ENCODE measurements around the gene KCNH1.

Gene KCNH1

GRCh38 chr1:210696709-210697108, 437.2 kb downstream of the KCNH1 start:
- TF ChIP-seq GATA3 (IDR thresholded peaks at IDR 0.05; ENCODE audit: low read depth, low read length) (no peak), GATA2 (IDR thresholded peaks at IDR 0.05; ENCODE audit: low read depth, low read length) (no peak)

GRCh38 chr1:210695026-210695425, 438.9 kb downstream of the KCNH1 start:
- no peak for TF ChIP-seq GATA2 (IDR thresholded peaks at IDR 0.05; ENCODE audit: low read depth, low read length)
- no peak for TF ChIP-seq GATA3 (IDR thresholded peaks at IDR 0.05; ENCODE audit: low read depth, low read length)

GRCh38 chr1:210692796-210693195, 441.2 kb downstream of the KCNH1 start:
- TF ChIP-seq GATA2 (IDR thresholded peaks at IDR 0.05; ENCODE audit: low read depth, low read length) = no peak
- TF ChIP-seq GATA3 (IDR thresholded peaks at IDR 0.05; ENCODE audit: low read depth, low read length) = no peak

GRCh38 chr1:210691039-210691610, 442.8 kb downstream of the KCNH1 start:
- TF ChIP-seq GATA3 (IDR thresholded peaks at IDR 0.05; ENCODE audit: low read depth, low read length) = no peak
- TF ChIP-seq GATA2 (IDR thresholded peaks at IDR 0.05; ENCODE audit: low read depth, low read length) = no peak

DNA sequence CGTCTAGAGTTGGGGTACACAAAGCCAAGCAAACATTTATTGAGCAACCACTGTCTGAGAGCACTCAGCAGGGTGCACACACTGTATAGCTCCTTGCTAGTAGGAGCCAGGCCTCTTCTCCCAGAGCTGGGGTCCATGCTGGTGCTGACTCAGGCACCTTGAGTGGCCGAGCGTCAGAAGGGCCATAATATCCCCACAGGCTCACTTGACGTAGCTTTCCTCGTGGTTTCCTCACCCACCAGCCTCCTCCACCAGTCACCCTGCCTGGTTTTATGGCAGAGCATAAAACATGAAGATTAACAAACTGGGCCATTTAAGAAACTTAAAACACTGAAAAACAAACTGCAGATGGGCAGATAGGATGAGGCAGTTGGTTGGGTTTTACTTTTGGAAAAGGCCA, 443.7 kb downstream of the KCNH1 start:
- no peak for TF ChIP-seq GATA2 (IDR thresholded peaks at IDR 0.05; ENCODE audit: low read depth, low read length)
- TF ChIP-seq GATA3 (IDR thresholded peaks at IDR 0.05; ENCODE audit: low read depth, low read length) = no peak

- TF ChIP-seq GATA2 (IDR thresholded peaks at IDR 0.05; ENCODE audit: low read depth, low read length) = no peak
- no peak for TF ChIP-seq GATA3 (IDR thresholded peaks at IDR 0.05; ENCODE audit: low read depth, low read length)
Measured at GRCh38 chr1:210689826-210690225, 444.1 kb downstream of the KCNH1 start.

DNA sequence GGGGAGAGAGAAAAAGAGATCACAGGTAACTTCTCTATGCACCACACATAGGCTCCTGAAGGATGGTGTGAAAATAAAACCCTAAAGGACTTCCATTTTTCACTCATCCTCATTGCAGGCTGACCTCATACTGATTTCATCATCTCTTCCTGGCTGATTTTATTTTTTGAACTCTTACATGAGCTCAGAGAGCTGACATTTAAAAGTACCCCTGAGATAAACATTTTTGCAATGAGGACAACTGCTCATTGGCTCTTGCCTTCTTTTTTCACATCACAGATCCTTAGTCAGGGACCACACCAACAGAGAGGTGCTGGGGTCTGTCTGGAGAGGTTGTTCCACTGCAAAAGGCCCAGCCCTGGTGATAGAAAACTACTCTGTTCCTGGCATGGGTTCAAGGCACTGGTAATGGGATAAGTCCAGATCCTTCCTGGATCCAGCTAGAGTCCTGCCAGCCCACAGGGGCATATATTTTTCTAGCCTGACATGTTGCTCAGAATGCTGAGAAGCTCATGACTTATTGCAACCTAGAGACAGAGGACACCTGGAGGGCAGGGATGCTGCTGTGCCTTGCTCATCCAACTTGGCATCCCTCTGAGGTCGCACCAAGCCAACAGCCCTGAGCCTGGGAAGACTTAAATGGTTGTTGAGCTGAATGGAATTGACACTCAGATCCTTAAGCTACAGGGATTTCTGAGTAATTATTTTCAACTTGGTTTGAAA, 445.3 kb downstream of the KCNH1 start:
- TF ChIP-seq GATA2 (IDR thresholded peaks at IDR 0.05; ENCODE audit: low read depth, low read length) = no peak

GRCh38 chr1:210687582-210688279, 446.2 kb downstream of the KCNH1 start:
- no peak for TF ChIP-seq GATA2 (IDR thresholded peaks at IDR 0.05; ENCODE audit: low read depth, low read length)
- no peak for TF ChIP-seq GATA3 (IDR thresholded peaks at IDR 0.05; ENCODE audit: low read depth, low read length)

- TF ChIP-seq GATA3 (IDR thresholded peaks at IDR 0.05; ENCODE audit: low read depth, low read length) = no peak
- TF ChIP-seq GATA2 (IDR thresholded peaks at IDR 0.05; ENCODE audit: low read depth, low read length) = no peak
Measured at GRCh38 chr1:210686841-210687240, 447.1 kb downstream of the KCNH1 start.

GRCh38 chr1:210685295-210685650, 448.7 kb downstream of the KCNH1 start:
- TF ChIP-seq GATA2 (IDR thresholded peaks at IDR 0.05; ENCODE audit: low read depth, low read length) (no peak), GATA3 (IDR thresholded peaks at IDR 0.05; ENCODE audit: low read depth, low read length) (no peak)

GRCh38 chr1:210684466-210685294, 449.3 kb downstream of the KCNH1 start:
- TF ChIP-seq GATA3 (IDR thresholded peaks at IDR 0.05; ENCODE audit: low read depth, low read length) (no peak), GATA2 (IDR thresholded peaks at IDR 0.05; ENCODE audit: low read depth, low read length) (no peak)

GRCh38 chr1:210683403-210684047, 450.4 kb downstream of the KCNH1 start:
- no peak for TF ChIP-seq GATA3 (IDR thresholded peaks at IDR 0.05; ENCODE audit: low read depth, low read length)
- no peak for TF ChIP-seq GATA2 (IDR thresholded peaks at IDR 0.05; ENCODE audit: low read depth, low read length)

GRCh38 chr1:210681158-210681557, 452.8 kb downstream of the KCNH1 start:
- TF ChIP-seq GATA2 (IDR thresholded peaks at IDR 0.05; ENCODE audit: low read depth, low read length) (no peak), GATA3 (IDR thresholded peaks at IDR 0.05; ENCODE audit: low read depth, low read length) (no peak)

DNA sequence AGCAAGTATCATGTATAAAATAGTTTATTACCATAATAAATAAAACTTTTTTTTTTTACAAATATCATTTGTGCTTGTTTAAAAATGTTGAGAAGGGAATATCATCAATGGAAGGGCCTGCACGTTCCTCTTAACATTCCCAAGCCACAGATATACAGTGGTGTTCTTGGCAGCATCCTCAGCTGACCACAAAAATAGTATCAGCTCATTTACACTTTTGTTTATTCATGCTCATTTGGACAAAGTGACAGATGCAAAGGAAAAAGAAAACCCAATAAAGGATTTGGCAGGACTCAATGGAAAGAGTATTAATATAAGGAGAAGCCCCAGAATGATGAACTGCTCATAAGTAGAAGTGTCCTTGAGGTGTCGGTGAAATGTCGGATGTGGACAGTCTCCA, 455.6 kb downstream of the KCNH1 start:
- no peak for TF ChIP-seq GATA3 (IDR thresholded peaks at IDR 0.05; ENCODE audit: low read depth, low read length)
- TF ChIP-seq GATA2 (IDR thresholded peaks at IDR 0.05; ENCODE audit: low read depth, low read length) = no peak
